Left ventricle myocardium inferior (tissue), 1 donor: ENCODE data around the gene TRIM77. TPM values are rescaled to one million over a fixed set of nuclear protein-coding genes. Genes with fewer than 3 reads are reported as not detected.
"Not testable (repeated sequence)": the region's sequence is repeated elsewhere in the genome, so short reads cannot be mapped to it uniquely, and the experiment has no call there.

Experiments
- DNase-seq: peaks from one replicate; pipeline ENCODE4 v3.0.0-alpha.2; 2020
- H3K27ac ChIP-seq: fragments of 200-600 bp; replicated peaks from 2 replicates; pipeline ENCODE4 v1.8.0; 2021
- H3K27me3 ChIP-seq: fragments of 200-600 bp; 2 replicates; pipeline ENCODE4 v1.8.0; 2021; ENCODE audit warnings: low read depth
- H3K36me3 ChIP-seq: fragments of 200-600 bp; 2 replicates; pipeline ENCODE4 v1.8.0; 2021
- H3K4me1 ChIP-seq: fragments of 200-600 bp; 2 replicates; pipeline ENCODE4 v1.8.0; 2021
- H3K4me3 ChIP-seq: fragments of 200-600 bp; 2 replicates; pipeline ENCODE4 v1.8.0; 2021; ENCODE audit warnings: mild to moderate bottlenecking, moderate library complexity
- H3K9me3 ChIP-seq: fragments of 200-600 bp; replicated peaks from 2 replicates; pipeline ENCODE4 v1.8.0; 2021
- intact Hi-C: fragments of 100-400 bp; cut with micrococcal nuclease; formaldehyde crosslinking; loops from one replicate; pipeline ENCODE4 v1.11.0; 2022
- long read RNA-seq: library from polyadenylated mRNA; unstranded; transcript quantifications from one replicate; pipeline ENCODE4 v2.0.0, GENCODE V29; 2021
- total RNA-seq: library from RNA; stranded (reverse); fragmentation: NEBNext Ultra II Directional; extraction: Animal tissue kit (Norgen Biotek cat#: 25700); gene quantifications from one replicate; pipeline ENCODE4 v1.2.1, GENCODE V29; 2021
- TF ChIP-seq, protein P1 (sequence below): fragments of 200-600 bp; IDR thresholded peaks from 2 replicates; pipeline ENCODE4 v1.8.0; 2021; ENCODE audit warnings: antibody characterized with exemption, mild to moderate bottlenecking, borderline replicate concordance
- donor health status: DM: no; HTN: yes; CAD: no; lungs with severe emphysema.

Gene TRIM77, protein sequence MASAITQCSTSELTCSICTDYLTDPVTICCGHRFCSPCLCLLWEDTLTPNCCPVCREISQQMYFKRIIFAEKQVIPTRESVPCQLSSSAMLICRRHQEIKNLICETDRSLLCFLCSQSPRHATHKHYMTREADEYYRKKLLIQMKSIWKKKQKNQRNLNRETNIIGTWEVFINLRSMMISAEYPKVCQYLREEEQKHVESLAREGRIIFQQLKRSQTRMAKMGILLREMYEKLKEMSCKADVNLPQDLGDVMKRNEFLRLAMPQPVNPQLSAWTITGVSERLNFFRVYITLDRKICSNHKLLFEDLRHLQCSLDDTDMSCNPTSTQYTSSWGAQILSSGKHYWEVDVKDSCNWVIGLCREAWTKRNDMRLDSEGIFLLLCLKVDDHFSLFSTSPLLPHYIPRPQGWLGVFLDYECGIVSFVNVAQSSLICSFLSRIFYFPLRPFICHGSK
- total RNA-seq: not detected
- long read RNA-seq: 0 reads

DNA sequence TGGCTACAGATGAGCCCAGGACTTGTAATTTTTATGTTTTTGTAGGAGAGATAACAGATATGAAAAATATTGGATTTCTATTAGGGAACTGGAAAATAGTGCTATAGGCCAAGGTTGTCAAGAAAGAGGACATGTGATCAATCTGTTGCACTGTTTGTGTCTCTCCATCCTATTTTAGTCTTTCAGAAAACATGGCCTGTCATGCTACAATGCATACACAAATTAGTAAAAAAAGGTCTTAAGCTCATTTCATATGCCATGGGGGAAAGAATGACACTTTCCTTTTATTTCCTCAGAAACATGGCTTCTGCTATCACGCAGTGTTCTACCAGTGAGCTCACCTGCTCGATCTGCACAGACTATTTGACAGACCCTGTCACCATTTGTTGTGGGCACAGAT is at the start of gene TRIM77:
TRIM77 (plus strand) TSS at position 301 of the 400 bp plus-strand sequence; CDS start at position 301, 0 bp downstream.
- not testable (repeated sequence) for H3K36me3 ChIP-seq

DNA sequence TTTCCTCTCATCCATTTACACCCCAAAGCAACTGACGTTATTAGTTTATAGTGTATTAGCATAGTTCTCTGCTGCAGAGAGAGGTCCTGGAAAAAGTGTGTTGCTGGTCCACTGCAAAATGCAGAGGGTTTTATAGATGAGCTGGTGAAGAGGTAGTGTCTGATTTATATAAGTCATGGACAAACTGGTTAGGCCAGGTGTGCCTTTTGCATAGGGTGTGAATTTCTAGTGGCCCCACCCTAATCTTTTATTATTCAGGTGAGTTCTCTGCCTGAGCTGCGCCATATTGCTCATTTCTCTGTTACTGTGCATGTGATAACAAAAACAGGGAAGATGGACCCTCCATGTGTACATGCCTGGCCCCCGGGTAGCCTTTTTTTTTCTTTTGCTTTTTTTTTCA is 43.1 kb upstream of the TRIM77 start:
- H3K27ac ChIP-seq: no peak overlapping the region
- TF ChIP-seq, protein P1, sequence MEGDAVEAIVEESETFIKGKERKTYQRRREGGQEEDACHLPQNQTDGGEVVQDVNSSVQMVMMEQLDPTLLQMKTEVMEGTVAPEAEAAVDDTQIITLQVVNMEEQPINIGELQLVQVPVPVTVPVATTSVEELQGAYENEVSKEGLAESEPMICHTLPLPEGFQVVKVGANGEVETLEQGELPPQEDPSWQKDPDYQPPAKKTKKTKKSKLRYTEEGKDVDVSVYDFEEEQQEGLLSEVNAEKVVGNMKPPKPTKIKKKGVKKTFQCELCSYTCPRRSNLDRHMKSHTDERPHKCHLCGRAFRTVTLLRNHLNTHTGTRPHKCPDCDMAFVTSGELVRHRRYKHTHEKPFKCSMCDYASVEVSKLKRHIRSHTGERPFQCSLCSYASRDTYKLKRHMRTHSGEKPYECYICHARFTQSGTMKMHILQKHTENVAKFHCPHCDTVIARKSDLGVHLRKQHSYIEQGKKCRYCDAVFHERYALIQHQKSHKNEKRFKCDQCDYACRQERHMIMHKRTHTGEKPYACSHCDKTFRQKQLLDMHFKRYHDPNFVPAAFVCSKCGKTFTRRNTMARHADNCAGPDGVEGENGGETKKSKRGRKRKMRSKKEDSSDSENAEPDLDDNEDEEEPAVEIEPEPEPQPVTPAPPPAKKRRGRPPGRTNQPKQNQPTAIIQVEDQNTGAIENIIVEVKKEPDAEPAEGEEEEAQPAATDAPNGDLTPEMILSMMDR: no peak
- intact Hi-C loops: no loop called here
- H3K27me3 ChIP-seq: no peaks in the 10 kb centered on the region
- no peak for DNase-seq
- H3K36me3 ChIP-seq: no peaks in the 10 kb centered on the region
- no peaks in the 10 kb centered on the region for H3K9me3 ChIP-seq
- H3K4me1 ChIP-seq: no peaks in the 10 kb centered on the region
- H3K4me3 ChIP-seq: no peak overlapping the region

More for the DNA sequence above, at the start of gene TRIM77:
- H3K27ac ChIP-seq, H3K4me3 ChIP-seq, H3K4me1 ChIP-seq, intact Hi-C loops, H3K9me3 ChIP-seq, H3K27me3 ChIP-seq, DNase-seq: not testable (repeated sequence)

DNA sequence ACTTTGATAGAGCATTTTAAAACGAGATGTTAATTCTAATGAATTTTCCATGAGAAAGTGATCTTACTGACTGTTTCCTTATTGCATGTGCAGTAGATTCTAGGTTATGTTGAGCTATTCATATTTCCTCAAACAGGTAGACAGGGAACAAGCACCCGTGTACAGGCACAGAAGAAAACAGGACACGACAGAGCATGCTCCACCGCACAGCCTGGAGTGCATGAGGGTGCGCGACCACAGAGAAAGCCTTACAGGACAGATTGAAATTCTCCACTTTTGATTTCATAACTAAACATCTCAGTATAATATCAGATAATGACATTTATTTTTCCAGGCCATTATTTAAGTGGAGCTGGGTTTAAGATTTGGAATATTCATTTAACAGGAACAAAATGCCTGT is 41.9 kb upstream of the TRIM77 start:
- H3K27me3 ChIP-seq, H3K27ac ChIP-seq, H3K9me3 ChIP-seq, H3K36me3 ChIP-seq, H3K4me3 ChIP-seq, intact Hi-C loops, DNase-seq, H3K4me1 ChIP-seq: not testable (repeated sequence)

DNA sequence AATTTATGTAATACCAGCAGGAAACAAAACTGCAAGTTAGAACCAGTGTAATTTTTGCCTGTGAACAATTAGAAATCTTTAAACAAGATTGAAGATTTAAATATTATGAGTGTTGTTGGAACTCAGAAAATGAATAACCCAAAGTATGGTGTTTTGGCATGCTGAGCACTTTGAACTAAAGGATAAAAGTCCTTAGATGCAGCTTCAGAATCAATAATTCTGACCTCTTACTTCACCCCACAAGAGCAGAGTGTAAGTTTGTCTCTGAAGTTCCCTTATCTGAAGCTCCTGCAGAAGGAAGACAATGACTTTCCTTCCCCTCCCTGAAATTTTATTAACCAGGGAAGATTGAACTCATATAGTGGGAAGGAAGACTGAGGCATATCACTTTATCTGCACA is 40.5 kb upstream of the TRIM77 start:
- H3K27me3 ChIP-seq, intact Hi-C loops, DNase-seq, H3K27ac ChIP-seq, H3K4me1 ChIP-seq, H3K9me3 ChIP-seq, H3K36me3 ChIP-seq, H3K4me3 ChIP-seq: not testable (repeated sequence)

DNA sequence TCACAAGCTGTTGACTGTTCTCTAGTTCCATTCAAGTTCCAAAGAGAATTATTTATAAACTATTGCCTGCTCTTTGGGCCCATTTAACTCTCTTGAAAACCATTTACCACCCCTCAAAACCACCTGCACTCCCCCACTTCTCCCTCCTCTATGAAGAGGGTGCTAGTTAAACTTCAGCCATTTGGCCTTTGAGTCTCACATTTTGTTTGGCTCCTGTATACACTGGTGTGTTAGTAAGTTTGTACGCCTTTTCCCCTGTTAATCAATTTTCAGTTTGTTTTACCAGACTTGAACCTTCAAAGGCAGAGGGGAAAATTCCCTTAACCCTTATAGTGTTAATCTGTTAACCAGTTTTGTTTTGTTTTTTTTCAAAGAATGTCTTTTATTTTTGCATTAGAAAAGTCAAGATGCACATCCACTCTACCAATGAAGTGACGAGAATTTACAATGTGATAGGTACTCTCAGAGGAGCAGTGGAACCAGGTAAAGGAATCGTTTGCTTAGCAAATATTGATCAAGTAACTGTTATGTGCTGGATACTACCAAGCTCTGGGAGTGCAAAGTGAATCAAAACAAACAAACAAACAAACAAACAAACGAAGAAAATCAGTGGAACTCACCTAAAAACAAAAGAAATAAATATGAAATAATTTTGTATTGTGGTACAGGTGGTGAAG is 40.0 kb upstream of the TRIM77 start:
- H3K27ac ChIP-seq, H3K9me3 ChIP-seq, H3K4me1 ChIP-seq, DNase-seq, H3K27me3 ChIP-seq, H3K36me3 ChIP-seq, intact Hi-C loops, H3K4me3 ChIP-seq: not testable (repeated sequence)

DNA sequence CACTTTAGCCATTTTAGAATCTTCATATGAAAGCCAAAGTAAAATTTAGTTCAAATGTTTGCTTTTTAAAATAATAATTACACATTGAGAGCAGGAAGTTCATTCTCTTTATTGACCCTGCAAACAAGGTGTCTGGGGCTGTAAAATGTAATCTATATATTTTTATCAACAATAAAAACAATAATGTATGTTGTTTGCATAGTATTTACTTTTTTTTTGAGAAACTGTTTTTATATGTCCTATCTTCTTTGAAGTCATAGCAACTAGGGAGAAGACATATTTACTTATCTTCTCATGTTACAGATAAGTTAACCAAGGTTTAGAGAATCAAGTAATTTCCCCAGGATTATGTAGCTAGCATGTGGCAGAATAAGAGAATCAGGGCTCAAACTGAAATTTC is 37.6 kb upstream of the TRIM77 start:
- H3K9me3 ChIP-seq, H3K4me1 ChIP-seq, H3K4me3 ChIP-seq, H3K27me3 ChIP-seq, intact Hi-C loops, H3K36me3 ChIP-seq, DNase-seq, H3K27ac ChIP-seq: not testable (repeated sequence)

DNA sequence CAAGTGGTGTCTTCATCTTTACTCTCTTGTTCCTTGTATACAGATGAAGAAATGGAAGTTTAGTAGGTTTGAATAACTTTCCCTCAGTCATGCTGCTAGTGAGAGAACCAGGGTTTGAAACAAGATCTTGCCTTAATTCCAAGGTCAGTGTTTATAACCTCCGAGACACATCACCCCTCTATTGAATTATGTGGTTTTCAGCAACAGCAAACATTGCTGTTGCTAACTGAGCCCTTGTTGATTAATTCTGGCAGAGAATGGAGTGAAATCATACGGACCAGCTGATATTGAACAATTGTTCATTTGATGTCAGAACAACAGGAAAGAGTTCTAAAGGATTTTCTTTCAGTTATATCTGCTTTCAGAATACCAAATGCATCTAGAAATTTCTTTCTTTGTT is 36.7 kb upstream of the TRIM77 start:
- H3K36me3 ChIP-seq, H3K27me3 ChIP-seq, DNase-seq, H3K4me1 ChIP-seq, H3K4me3 ChIP-seq, H3K27ac ChIP-seq, H3K9me3 ChIP-seq, intact Hi-C loops: not testable (repeated sequence)

DNA sequence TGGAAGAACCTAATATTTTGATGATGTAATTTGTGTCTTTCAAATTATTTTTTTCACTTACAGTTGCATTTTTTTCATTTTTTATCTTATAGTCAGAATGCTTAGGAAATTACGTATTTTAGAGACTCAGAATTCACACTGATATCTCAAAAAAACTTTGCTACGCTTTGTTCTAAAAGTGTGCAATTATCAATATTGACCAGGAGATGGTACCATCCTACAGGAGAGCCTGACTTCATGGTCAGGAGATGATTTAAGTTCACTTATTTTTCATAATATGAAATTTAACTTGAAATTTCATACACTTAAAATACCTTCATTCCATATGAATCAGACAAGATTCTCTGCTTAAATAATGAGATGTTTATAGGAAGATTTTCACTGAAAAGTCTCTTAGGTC is 34.7 kb upstream of the TRIM77 start:
- H3K36me3 ChIP-seq, H3K4me1 ChIP-seq, H3K4me3 ChIP-seq, H3K9me3 ChIP-seq, intact Hi-C loops, DNase-seq, H3K27ac ChIP-seq, H3K27me3 ChIP-seq: not testable (repeated sequence)

DNA sequence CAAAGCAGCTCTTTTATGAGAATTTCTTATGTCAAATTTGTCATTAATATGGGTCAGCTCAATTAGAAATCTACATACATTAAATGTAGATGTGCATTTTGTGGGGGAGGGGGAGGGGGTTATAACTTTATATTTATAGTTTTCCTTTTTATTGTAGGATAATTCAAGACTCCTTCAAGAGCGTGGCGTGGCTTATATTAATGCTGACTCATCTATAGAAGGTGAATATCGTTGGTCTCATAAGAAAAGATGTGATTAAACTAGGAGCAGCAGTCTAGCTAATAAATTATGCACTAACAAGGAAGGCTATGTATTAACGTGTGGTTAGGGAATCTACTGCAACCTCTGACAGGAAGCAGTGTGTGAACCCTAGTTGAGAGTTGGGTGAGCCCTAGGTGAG is 34.2 kb upstream of the TRIM77 start:
- H3K9me3 ChIP-seq, H3K27ac ChIP-seq, H3K36me3 ChIP-seq, H3K27me3 ChIP-seq, H3K4me1 ChIP-seq, intact Hi-C loops, H3K4me3 ChIP-seq, DNase-seq: not testable (repeated sequence)

DNA sequence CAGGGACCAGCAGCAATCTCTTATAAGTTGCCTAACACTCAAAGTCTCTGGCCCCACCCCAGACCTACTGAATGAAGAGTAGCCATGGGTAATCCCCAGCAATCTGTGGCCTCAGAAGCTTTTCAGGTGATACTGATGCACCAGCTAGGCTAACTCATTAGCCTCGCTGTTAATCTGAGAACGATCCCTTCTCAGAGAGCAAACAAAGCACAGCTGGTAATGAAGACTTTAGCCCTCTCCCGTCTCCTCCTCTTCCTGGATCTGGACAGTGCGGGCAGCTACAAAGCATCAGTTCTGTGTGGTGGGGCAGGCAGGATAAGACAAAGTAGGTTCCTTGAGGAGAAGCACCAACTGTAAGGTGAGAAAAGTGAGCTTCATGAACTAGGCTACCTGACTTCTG is 3.0 kb upstream of the TRIM77 start:
- H3K9me3 ChIP-seq, H3K27me3 ChIP-seq, H3K4me1 ChIP-seq, DNase-seq, intact Hi-C loops, H3K4me3 ChIP-seq, H3K27ac ChIP-seq, H3K36me3 ChIP-seq: not testable (repeated sequence)

DNA sequence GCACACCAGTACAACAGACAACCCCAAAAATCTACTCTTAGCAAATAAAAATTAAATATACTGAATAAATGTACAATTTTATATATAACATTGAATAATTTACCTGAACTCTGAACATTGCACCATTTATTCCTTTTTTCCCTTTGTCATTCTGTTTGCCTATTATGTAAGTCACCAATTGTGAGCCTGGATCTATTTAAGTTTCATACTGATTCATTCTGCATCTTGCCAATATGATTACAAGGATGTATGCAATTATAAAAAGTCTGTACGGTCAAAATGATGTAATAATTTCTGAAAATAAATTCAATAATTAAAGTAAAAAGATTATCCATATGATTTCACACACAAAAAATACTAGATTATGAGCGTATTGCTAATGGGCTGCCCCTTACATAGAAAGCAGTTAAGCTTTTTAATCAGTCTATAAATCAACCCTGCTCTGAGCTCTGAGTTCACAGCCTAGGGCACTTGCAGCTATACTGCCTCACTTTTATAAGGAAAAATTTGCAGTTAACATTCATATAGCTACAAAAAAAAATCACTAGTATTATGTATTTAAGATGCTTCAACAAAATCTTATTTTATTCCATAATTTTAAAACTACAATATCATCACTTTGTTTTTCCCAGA is 14.9 kb downstream of the TRIM77 start:
- H3K4me1 ChIP-seq, H3K4me3 ChIP-seq, H3K27me3 ChIP-seq, DNase-seq, H3K27ac ChIP-seq, H3K9me3 ChIP-seq, intact Hi-C loops, H3K36me3 ChIP-seq: not testable (repeated sequence)

DNA sequence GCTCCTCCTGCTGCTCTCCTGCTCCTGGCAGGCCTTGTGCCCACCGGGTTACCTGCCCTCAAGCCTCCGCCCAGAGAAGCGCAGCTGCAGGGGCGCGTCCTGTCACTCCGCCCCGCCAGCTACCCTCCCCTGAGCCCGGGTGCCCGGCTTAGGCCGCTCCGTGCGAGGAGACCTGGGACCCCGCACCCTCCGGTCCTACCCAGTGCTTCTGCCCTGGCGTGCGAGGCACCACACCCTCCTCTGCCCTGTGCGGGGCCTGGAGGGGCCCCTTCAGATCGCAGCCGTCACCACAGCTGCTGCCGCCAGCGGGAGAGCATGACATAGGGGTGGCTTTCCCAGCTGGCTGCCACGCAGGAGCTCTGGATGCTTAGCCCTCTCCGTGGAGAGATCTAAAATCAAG is 20.1 kb downstream of the TRIM77 start:
- DNase-seq, intact Hi-C loops, H3K27ac ChIP-seq: not testable (repeated sequence)

More for the DNA sequence above, 20.1 kb downstream of the TRIM77 start:
- H3K4me1 ChIP-seq, H3K9me3 ChIP-seq, H3K36me3 ChIP-seq, H3K27me3 ChIP-seq, H3K4me3 ChIP-seq: not testable (repeated sequence)
